HEK293 (cell line): ENCODE data around the gene UPK1A.
"Not testable (repeated sequence)": the region's sequence is repeated elsewhere in the genome, so short reads cannot be mapped to it uniquely, and the experiment has no call there.

Source experiments
- CTCF ChIP-seq: fragments of 450-650 bp; formaldehyde crosslinking; IDR thresholded peaks from 2 replicates; pipeline ENCODE4 v1.5.1; 2016; ENCODE audit warnings: missing biosample characterization, missing genetic modification characterization
- SP2 ChIP-seq: fragments of 450-650 bp; formaldehyde crosslinking; IDR thresholded peaks from 2 replicates; pipeline ENCODE4 v1.5.1; 2016; ENCODE audit warnings: missing biosample characterization, missing genetic modification characterization
- TCF7L2 ChIP-seq: IDR thresholded peaks from 2 replicates; pipeline ENCODE4 v1.6.1; 2011; ENCODE audit warnings: low read depth, mild to moderate bottlenecking, inconsistent platforms, low read length, moderate library complexity, borderline replicate concordance
- ZNF341 ChIP-seq: fragments of 450-650 bp; formaldehyde crosslinking; IDR thresholded peaks from 2 replicates; pipeline ENCODE4; 2016; ENCODE audit warnings: low read depth, missing biosample characterization, missing genetic modification characterization
- ZNF433 ChIP-seq: fragments of 450-650 bp; formaldehyde crosslinking; IDR thresholded peaks from 2 replicates; pipeline ENCODE4 v1.5.1; 2016; ENCODE audit warnings: missing biosample characterization, missing genetic modification characterization, low read depth
- ZNF473 ChIP-seq: fragments of 450-650 bp; formaldehyde crosslinking; IDR thresholded peaks from 2 replicates; pipeline ENCODE4 v1.5.1; 2017; ENCODE audit warnings: missing biosample characterization, missing genetic modification characterization
- ZNF830 ChIP-seq: fragments of 450-650 bp; IDR thresholded peaks from 2 replicates; pipeline ENCODE4 v1.5.0; 2018; ENCODE audit warnings: missing biosample characterization, missing genetic modification characterization, low read depth, mild to moderate bottlenecking, moderate library complexity

GRCh38 chr19:35724132-35724531, 57.8 kb downstream of the UPK1A start:
- TF ChIP-seq CTCF (tag by site-specific recombination); ZNF473 (tag by site-specific recombination); TCF7L2; SP2 (tag by site-specific recombination); ZNF433; ZNF341 (tag by site-specific recombination); ZNF830 (tag by site-specific recombination): not testable (repeated sequence)
